Fibroblast of lung (primary cell): Measurements from ENCODE around the gene KPNB1.

Experiments
- EZH2 ChIP-seq: IDR thresholded peaks from 2 replicates; pipeline ENCODE4 v1.5.1; 2012; ENCODE audit warnings: low read length, control low read depth, mild to moderate bottlenecking; ENCODE audit errors: missing control alignments
- TF ChIP-seq, protein P1 (sequence below), 2 donors: IDR thresholded peaks in 1 of 2; conservative IDR thresholded peaks in 1 of 2; 1 replicate in 1 of 2; 2 replicates in 1 of 2; pipeline ENCODE4 v1.5.1; 2011 to 2012; ENCODE audit warnings: low read length in 2 of 2, control low read depth in 1 of 2, inconsistent platforms in 1 of 2, low read depth in 1 of 2, mild to moderate bottlenecking in 1 of 2

DNA sequence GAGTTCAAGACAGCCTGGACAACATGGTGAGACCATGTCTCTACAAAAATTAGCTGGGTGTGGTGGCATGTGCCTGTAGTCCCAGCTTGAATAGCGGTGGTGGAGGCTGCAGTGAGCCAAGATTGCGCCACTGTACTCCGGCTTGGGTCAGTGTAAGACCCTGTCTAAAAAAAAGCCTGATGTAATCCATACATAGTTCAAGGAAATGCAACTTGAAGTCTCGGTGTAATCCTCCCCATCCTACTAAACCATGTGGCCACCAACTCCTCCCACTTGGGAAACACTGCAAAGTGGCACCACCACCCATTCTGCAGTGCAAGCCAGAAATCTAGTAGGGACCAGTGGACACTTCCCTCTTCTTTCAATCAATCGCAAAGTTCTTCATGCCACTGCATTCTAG, 5.4 kb upstream of the KPNB1 start:
- TF ChIP-seq, protein P1, sequence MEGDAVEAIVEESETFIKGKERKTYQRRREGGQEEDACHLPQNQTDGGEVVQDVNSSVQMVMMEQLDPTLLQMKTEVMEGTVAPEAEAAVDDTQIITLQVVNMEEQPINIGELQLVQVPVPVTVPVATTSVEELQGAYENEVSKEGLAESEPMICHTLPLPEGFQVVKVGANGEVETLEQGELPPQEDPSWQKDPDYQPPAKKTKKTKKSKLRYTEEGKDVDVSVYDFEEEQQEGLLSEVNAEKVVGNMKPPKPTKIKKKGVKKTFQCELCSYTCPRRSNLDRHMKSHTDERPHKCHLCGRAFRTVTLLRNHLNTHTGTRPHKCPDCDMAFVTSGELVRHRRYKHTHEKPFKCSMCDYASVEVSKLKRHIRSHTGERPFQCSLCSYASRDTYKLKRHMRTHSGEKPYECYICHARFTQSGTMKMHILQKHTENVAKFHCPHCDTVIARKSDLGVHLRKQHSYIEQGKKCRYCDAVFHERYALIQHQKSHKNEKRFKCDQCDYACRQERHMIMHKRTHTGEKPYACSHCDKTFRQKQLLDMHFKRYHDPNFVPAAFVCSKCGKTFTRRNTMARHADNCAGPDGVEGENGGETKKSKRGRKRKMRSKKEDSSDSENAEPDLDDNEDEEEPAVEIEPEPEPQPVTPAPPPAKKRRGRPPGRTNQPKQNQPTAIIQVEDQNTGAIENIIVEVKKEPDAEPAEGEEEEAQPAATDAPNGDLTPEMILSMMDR (conservative IDR thresholded peaks at IDR 0.05 in 1 of 2, IDR thresholded peaks at IDR 0.05 in 1 of 2; ENCODE audit: low read depth in 1 of 2, low read length in 2 of 2) = no peak
- no peak for TF ChIP-seq EZH2
